HEK293 (cell line): ENCODE measurements around the gene POU2F2.
A peak's percentile ranks its signal among the peaks of the same experiment; 100 is the strongest.

Experiments used
- CTCF ChIA-PET: fragments of 350-600 bp; formaldehyde crosslinking; extraction: SDS; loops from one replicate; lab custom pipeline; 2021; ENCODE audit warnings: antibody characterized with exemption; lab: Yijun Ruan, JAX
- POLR2A ChIA-PET: fragments of 300-600 bp; formaldehyde crosslinking; extraction: SDS; loops from one replicate; lab custom pipeline; 2020; ENCODE audit warnings: antibody characterized with exemption, inconsistent platforms; lab: Yijun Ruan, JAX
- H3K27ac ChIP-seq: fragments of 200-500 bp; sonication (Bioruptor generic); 2 replicates; pipeline ENCODE4 v1.5.1; 2014; ENCODE audit warnings: low read depth, low read length, control low read depth, inconsistent platforms; ENCODE audit errors: extremely low read depth
- H3K36me3 ChIP-seq, 2 experiments: fragments of 200-500 bp in 1 of 2; sonication (Bioruptor generic) in 1 of 2; 1 replicate in 1 of 2; 2 replicates in 1 of 2; pipeline ENCODE4 v1.5.1; 2014 to 2017; ENCODE audit warnings: inconsistent platforms in 2 of 2, low read length in 2 of 2; ENCODE audit not compliant: control insufficient read depth in 2 of 2, insufficient read depth in 1 of 2
- H3K4me1 ChIP-seq: fragments of 200-500 bp; sonication (Bioruptor generic); 2 replicates; pipeline ENCODE4 v1.5.1; 2014; ENCODE audit warnings: mild to moderate bottlenecking, low read length, inconsistent platforms; ENCODE audit not compliant: control insufficient read depth, insufficient read depth
- H3K4me3 ChIP-seq: 2 replicates; pipeline ENCODE4 v1.5.1; 2011; ENCODE audit warnings: low read depth, mild to moderate bottlenecking, control low read depth, low read length, moderate library complexity
- H3K9me3 ChIP-seq: fragments of 200-500 bp; sonication (Bioruptor generic); 2 replicates; pipeline ENCODE4 v1.5.1; 2014; ENCODE audit warnings: low read depth, low read length, inconsistent platforms; ENCODE audit not compliant: control insufficient read depth, insufficient read depth
- EGR2 ChIP-seq: fragments of 450-650 bp; formaldehyde crosslinking; IDR thresholded peaks from 2 replicates; pipeline ENCODE4 v1.5.1; 2016; ENCODE audit warnings: low read depth, missing biosample characterization, missing genetic modification characterization
- GLIS1 ChIP-seq: fragments of 450-650 bp; formaldehyde crosslinking; IDR thresholded peaks from 2 replicates; pipeline ENCODE4 v1.5.1; 2016; ENCODE audit warnings: missing biosample characterization, missing genetic modification characterization
- HIC1 ChIP-seq: fragments of 450-650 bp; formaldehyde crosslinking; IDR thresholded peaks from 2 replicates; pipeline ENCODE4 v1.5.1; 2016; ENCODE audit warnings: missing biosample characterization, missing genetic modification characterization
- REST ChIP-seq: fragments of 450-650 bp; formaldehyde crosslinking; IDR thresholded peaks from 2 replicates; pipeline ENCODE4 v1.5.1; 2016; ENCODE audit warnings: missing biosample characterization, missing genetic modification characterization
- SETDB1 ChIP-seq: IDR thresholded peaks from one replicate; pipeline ENCODE4 v1.6.1; 2017; ENCODE audit warnings: mild to moderate bottlenecking, low read length, moderate library complexity, mixed read lengths; ENCODE audit not compliant: insufficient read length
- WT1 ChIP-seq: fragments of 450-650 bp; formaldehyde crosslinking; IDR thresholded peaks from 2 replicates; pipeline ENCODE4 v1.5.1; 2016; ENCODE audit warnings: missing biosample characterization, missing genetic modification characterization
- ZBTB48 ChIP-seq: fragments of 450-650 bp; formaldehyde crosslinking; IDR thresholded peaks from 2 replicates; pipeline ENCODE4 v1.5.1; 2016; ENCODE audit warnings: missing biosample characterization, missing genetic modification characterization
- ZBTB6 ChIP-seq: fragments of 450-650 bp; formaldehyde crosslinking; IDR thresholded peaks from 2 replicates; pipeline ENCODE4 v1.5.1; 2017; ENCODE audit warnings: missing biosample characterization, missing genetic modification characterization
- ZIC2 ChIP-seq: fragments of 450-650 bp; formaldehyde crosslinking; IDR thresholded peaks from 2 replicates; pipeline ENCODE4 v1.5.1; 2016; ENCODE audit warnings: missing biosample characterization, missing genetic modification characterization
- ZNF133 ChIP-seq: fragments of 450-650 bp; formaldehyde crosslinking; IDR thresholded peaks from 2 replicates; pipeline ENCODE4 v1.5.1; 2016; ENCODE audit warnings: missing biosample characterization, missing genetic modification characterization
- ZNF211 ChIP-seq: fragments of 450-650 bp; formaldehyde crosslinking; IDR thresholded peaks from 2 replicates; pipeline ENCODE4 v1.5.1; 2016; ENCODE audit warnings: low read depth, missing biosample characterization, missing genetic modification characterization
- ZNF221 ChIP-seq: fragments of 450-650 bp; formaldehyde crosslinking; IDR thresholded peaks from 2 replicates; pipeline ENCODE4 v1.5.1; 2017; ENCODE audit warnings: missing biosample characterization, missing genetic modification characterization, borderline replicate concordance
- ZNF280D ChIP-seq: fragments of 450-650 bp; formaldehyde crosslinking; IDR thresholded peaks from 2 replicates; pipeline ENCODE4 v1.5.1; 2016; ENCODE audit warnings: missing biosample characterization, missing genetic modification characterization
- ZNF426 ChIP-seq: fragments of 450-650 bp; formaldehyde crosslinking; IDR thresholded peaks from 2 replicates; pipeline ENCODE4 v1.5.1; 2017; ENCODE audit warnings: missing biosample characterization, missing genetic modification characterization, mild to moderate bottlenecking, inconsistent platforms, moderate library complexity
- ZNF521 ChIP-seq: fragments of 450-650 bp; formaldehyde crosslinking; IDR thresholded peaks from 2 replicates; pipeline ENCODE4 v1.5.1; 2017; ENCODE audit warnings: missing biosample characterization, mild to moderate bottlenecking, missing genetic modification characterization
- ZNF623 ChIP-seq: fragments of 450-650 bp; formaldehyde crosslinking; IDR thresholded peaks from 2 replicates; pipeline ENCODE4 v1.5.1; 2016; ENCODE audit warnings: missing biosample characterization, missing genetic modification characterization
- ZNF660 ChIP-seq: fragments of 450-650 bp; IDR thresholded peaks from 2 replicates; pipeline ENCODE4 v1.5.1; 2018; ENCODE audit warnings: missing biosample characterization, mild to moderate bottlenecking, missing genetic modification characterization
- ZNF837 ChIP-seq: fragments of 450-650 bp; formaldehyde crosslinking; IDR thresholded peaks from 2 replicates; pipeline ENCODE4 v1.5.1; 2016; ENCODE audit warnings: missing biosample characterization, missing genetic modification characterization
- ZSCAN4 ChIP-seq: fragments of 450-650 bp; formaldehyde crosslinking; IDR thresholded peaks from 2 replicates; pipeline ENCODE4 v1.5.1; 2017; ENCODE audit warnings: missing biosample characterization, missing genetic modification characterization

The POU2F2 gene

GRCh38 chr19:42143341-42144234, 11.3 kb upstream of the POU2F2 start (continued):
- no peak for TF ChIP-seq WT1
- no peak for TF ChIP-seq ZBTB48 (tag by site-specific recombination)
- TF ChIP-seq, all 188 proteins: peak for 1

GRCh38 chr19:42140125-42140754, 8.0 kb upstream of the POU2F2 start:
- Histone ChIP-seq H3K4me1 (no peaks in the 10 kb centered on the region), H3K9me3 (no peaks in the 10 kb centered on the region), H3K27ac (no peak overlapping the region), H3K4me3 (no peak overlapping the region), H3K36me3 (no peaks in the 10 kb centered on the region)
- ChIA-PET POLR2A (interaction anchor here (0.9 to 1.1 kb wide), 2 partner anchors 37 to 77 kb away, joined by 3 to 4 read pairs; partner anchors contain the start of gene DEDD2), CTCF (interaction anchor here (0.6 to 1.6 kb wide), 8 partner anchors 24 to 310 kb away, joined by 3 to 6 read pairs (median 4); no protein-coding TSS in a partner anchor)
- TF ChIP-seq REST (tag by site-specific recombination) = peak; percentile 98
- TF ChIP-seq ZNF211 = no peak
- peak; percentile 17; the same call in 1 of the 2 replicates for TF ChIP-seq ZIC2

- ChIA-PET CTCF (interaction anchor here (0.6 to 7.5 kb wide), 16 partner anchors 10 to 305 kb away, joined by 3 to 90 read pairs (median 6); no protein-coding TSS in a partner anchor), POLR2A (interaction anchor here (2.5 kb wide), 1 partner anchor 108 kb away, joined by 8 read pairs; no protein-coding TSS in a partner anchor)
- Histone ChIP-seq H3K27ac (no peak overlapping the region), H3K36me3 (no peaks in the 10 kb centered on the region), H3K9me3 (no peaks in the 10 kb centered on the region), H3K4me3 (no peak overlapping the region), H3K4me1 (no peaks in the 10 kb centered on the region)
- TF ChIP-seq ZSCAN4 (tag by site-specific recombination) = no peak
- TF ChIP-seq ZNF623 (tag by site-specific recombination) = no peak
- no peak for TF ChIP-seq ZNF837 (tag by site-specific recombination)
- no peak for TF ChIP-seq ZNF426 (tag by site-specific recombination)
- TF ChIP-seq ZNF521 = no peak
- TF ChIP-seq ZBTB6 (tag by site-specific recombination) = no peak
- TF ChIP-seq ZNF280D (tag by site-specific recombination) = no peak
- TF ChIP-seq HIC1 (tag by site-specific recombination) = no peak
- TF ChIP-seq ZNF221 (tag by site-specific recombination) = no peak
- no peak for TF ChIP-seq ZNF133 (tag by site-specific recombination)
- TF ChIP-seq EGR2 (tag by site-specific recombination) = no peak
- no peak for TF ChIP-seq ZIC2
- TF ChIP-seq GLIS1 (tag by site-specific recombination) = no peak
- TF ChIP-seq SETDB1 = no peak
- no peak for TF ChIP-seq ZNF660 (tag by site-specific recombination)
These were observed 2.4 kb upstream of the POU2F2 start for GRCh38 chr19:42134535-42135070.
